ENCODE measurements around the gene UBE2D3.

The UBE2D3 gene

GRCh38 chr4:102843273-102843672 is 15.9 kb upstream of the UBE2D3 start:
- no peak for TF ChIP-seq POLR2AphosphoS5 (IDR thresholded peaks at IDR 0.05; ENCODE audit: borderline replicate concordance, low read depth, low read length)
- TF ChIP-seq EZH2 (IDR thresholded peaks at IDR 0.05), result no peak
- TF ChIP-seq FOXP2 (optimal IDR thresholded peaks at IDR 0.05; ENCODE audit: control extremely low read depth, extremely low read length, insufficient read depth), result no peak
- no peak overlapping the region for H3K27ac ChIP-seq

GRCh38 chr4:102842367-102842766 is 15.0 kb upstream of the UBE2D3 start:
- no peak for TF ChIP-seq FOXP2 (optimal IDR thresholded peaks at IDR 0.05; ENCODE audit: control extremely low read depth, extremely low read length, insufficient read depth)
- no peak for TF ChIP-seq EZH2 (IDR thresholded peaks at IDR 0.05)
- TF ChIP-seq POLR2AphosphoS5 (IDR thresholded peaks at IDR 0.05; ENCODE audit: borderline replicate concordance, low read depth, low read length), result no peak
- H3K27ac ChIP-seq, result no peak overlapping the region
- no peaks in the 10 kb centered on the region for H3K9me3 ChIP-seq (ENCODE audit: low read depth, low read length)
- no peaks in the 10 kb centered on the region for H3K36me3 ChIP-seq (ENCODE audit: insufficient read depth, low read length)
- H3K4me3 ChIP-seq, result no peak overlapping the region
- H3K9ac ChIP-seq (ENCODE audit: insufficient read length), result no peak overlapping the region
- DNase-seq (ENCODE audit: low read depth, low spot score), result no peak

More at GRCh38 chr4:102843273-102843672, 15.9 kb upstream of the UBE2D3 start:
- Histone ChIP-seq H3K9ac (ENCODE audit: insufficient read length) (no peak overlapping the region), H3K4me3 (no peak overlapping the region), H3K9me3 (ENCODE audit: low read depth, low read length) (no peaks in the 10 kb centered on the region), H3K36me3 (ENCODE audit: insufficient read depth, low read length) (no peaks in the 10 kb centered on the region)
- DNase-seq (ENCODE audit: low read depth, low spot score), result no peak

GRCh38 chr4:102836596-102836995 is 9.2 kb upstream of the UBE2D3 start:
- H3K27ac ChIP-seq, result no peak overlapping the region
- no peak overlapping the region for H3K4me3 ChIP-seq
- TF ChIP-seq FOXP2 (optimal IDR thresholded peaks at IDR 0.05; ENCODE audit: control extremely low read depth, extremely low read length, insufficient read depth), result no peak
- TF ChIP-seq POLR2AphosphoS5 (IDR thresholded peaks at IDR 0.05; ENCODE audit: borderline replicate concordance, low read depth, low read length), result no peak
- no peak for TF ChIP-seq EZH2 (IDR thresholded peaks at IDR 0.05)
- no peaks in the 10 kb centered on the region for H3K36me3 ChIP-seq (ENCODE audit: insufficient read depth, low read length)
- no peak for DNase-seq (ENCODE audit: low read depth, low spot score)
- H3K9me3 ChIP-seq (ENCODE audit: low read depth, low read length), result no peaks in the 10 kb centered on the region
- H3K9ac ChIP-seq (ENCODE audit: insufficient read length), result no peak overlapping the region

GRCh38 chr4:102832667-102833066 is 5.3 kb upstream of the UBE2D3 start:
- Histone ChIP-seq H3K4me3 (no peak overlapping the region), H3K9me3 (ENCODE audit: low read depth, low read length) (no peaks in the 10 kb centered on the region), H3K36me3 (ENCODE audit: insufficient read depth, low read length) (no peaks in the 10 kb centered on the region), H3K27ac (no peak overlapping the region), H3K9ac (ENCODE audit: insufficient read length) (no peak overlapping the region)
- TF ChIP-seq POLR2AphosphoS5 (IDR thresholded peaks at IDR 0.05; ENCODE audit: borderline replicate concordance, low read depth, low read length) (no peak), FOXP2 (optimal IDR thresholded peaks at IDR 0.05; ENCODE audit: control extremely low read depth, extremely low read length, insufficient read depth) (no peak), EZH2 (IDR thresholded peaks at IDR 0.05) (no peak)
- DNase-seq (ENCODE audit: low read depth, low spot score), result no peak

GRCh38 chr4:102832105-102832504 is 4.8 kb upstream of the UBE2D3 start:
- DNase-seq (ENCODE audit: low read depth, low spot score), result no peak
- H3K27ac ChIP-seq, result no peak overlapping the region

GRCh38 chr4:102829803-102830202 is 2.5 kb upstream of the UBE2D3 start:
- peaks cover 18% of the 10 kb centered on the region for H3K36me3 ChIP-seq (ENCODE audit: insufficient read depth, low read length)
- no peaks in the 10 kb centered on the region for H3K9me3 ChIP-seq (ENCODE audit: low read depth, low read length)
- no peak overlapping the region for H3K27ac ChIP-seq
- no peak overlapping the region for H3K4me3 ChIP-seq
- DNase-seq (ENCODE audit: low read depth, low spot score), result no peak
- no peak overlapping the region for H3K9ac ChIP-seq (ENCODE audit: insufficient read length)
- TF ChIP-seq EZH2 (IDR thresholded peaks at IDR 0.05) (no peak), POLR2AphosphoS5 (IDR thresholded peaks at IDR 0.05; ENCODE audit: borderline replicate concordance, low read depth, low read length) (no peak), FOXP2 (optimal IDR thresholded peaks at IDR 0.05; ENCODE audit: control extremely low read depth, extremely low read length, insufficient read depth) (no peak)

More at GRCh38 chr4:102832105-102832504, 4.8 kb upstream of the UBE2D3 start:
- Histone ChIP-seq H3K36me3 (ENCODE audit: insufficient read depth, low read length) (no peaks in the 10 kb centered on the region), H3K9ac (ENCODE audit: insufficient read length) (no peak overlapping the region), H3K4me3 (no peak overlapping the region), H3K9me3 (ENCODE audit: low read depth, low read length) (no peaks in the 10 kb centered on the region)
- TF ChIP-seq EZH2 (IDR thresholded peaks at IDR 0.05) (no peak), FOXP2 (optimal IDR thresholded peaks at IDR 0.05; ENCODE audit: control extremely low read depth, extremely low read length, insufficient read depth) (no peak), POLR2AphosphoS5 (IDR thresholded peaks at IDR 0.05; ENCODE audit: borderline replicate concordance, low read depth, low read length) (no peak)

GRCh38 chr4:102828497-102828808 is 1.1 kb upstream of the UBE2D3 start:
- DNase-seq (ENCODE audit: low read depth, low spot score), result no peak
- peaks cover 31% of the 10 kb centered on the region for H3K36me3 ChIP-seq (ENCODE audit: insufficient read depth, low read length)
- H3K9me3 ChIP-seq (ENCODE audit: low read depth, low read length), result no peaks in the 10 kb centered on the region
- H3K27ac ChIP-seq, result peak overlapping the region; percentile 86
- H3K4me3 ChIP-seq, result peak overlapping the region; percentile 84
- TF ChIP-seq EZH2 (IDR thresholded peaks at IDR 0.05) (no peak), POLR2AphosphoS5 (IDR thresholded peaks at IDR 0.05; ENCODE audit: borderline replicate concordance, low read depth, low read length) (no peak), FOXP2 (optimal IDR thresholded peaks at IDR 0.05; ENCODE audit: control extremely low read depth, extremely low read length, insufficient read depth) (no peak)
- peak overlapping the region; percentile 89 for H3K9ac ChIP-seq (ENCODE audit: insufficient read length)

GRCh38 chr4:102827674-102828496 is 534 bp upstream of the UBE2D3 start:
- Histone ChIP-seq H3K4me3 (peak overlapping the region; percentile 84), H3K36me3 (ENCODE audit: insufficient read depth, low read length) (peaks cover 37% of the 10 kb centered on the region), H3K9me3 (ENCODE audit: low read depth, low read length) (no peaks in the 10 kb centered on the region), H3K9ac (ENCODE audit: insufficient read length) (peak overlapping the region; percentile 99), H3K27ac (peak overlapping the region; percentile 98)
- TF ChIP-seq EZH2 (IDR thresholded peaks at IDR 0.05) (no peak), POLR2AphosphoS5 (IDR thresholded peaks at IDR 0.05; ENCODE audit: borderline replicate concordance, low read depth, low read length) (peak; percentile 95), FOXP2 (optimal IDR thresholded peaks at IDR 0.05; ENCODE audit: control extremely low read depth, extremely low read length, insufficient read depth) (peak; percentile 54)
- peak; percentile 100 for DNase-seq (ENCODE audit: low read depth, low spot score)
